ENCODE measurements around the gene LRCH1.
"Not testable (repeated sequence)": the region's sequence is repeated elsewhere in the genome, so short reads cannot be mapped to it uniquely, and the experiment has no call there.

LRCH1 gene, protein sequence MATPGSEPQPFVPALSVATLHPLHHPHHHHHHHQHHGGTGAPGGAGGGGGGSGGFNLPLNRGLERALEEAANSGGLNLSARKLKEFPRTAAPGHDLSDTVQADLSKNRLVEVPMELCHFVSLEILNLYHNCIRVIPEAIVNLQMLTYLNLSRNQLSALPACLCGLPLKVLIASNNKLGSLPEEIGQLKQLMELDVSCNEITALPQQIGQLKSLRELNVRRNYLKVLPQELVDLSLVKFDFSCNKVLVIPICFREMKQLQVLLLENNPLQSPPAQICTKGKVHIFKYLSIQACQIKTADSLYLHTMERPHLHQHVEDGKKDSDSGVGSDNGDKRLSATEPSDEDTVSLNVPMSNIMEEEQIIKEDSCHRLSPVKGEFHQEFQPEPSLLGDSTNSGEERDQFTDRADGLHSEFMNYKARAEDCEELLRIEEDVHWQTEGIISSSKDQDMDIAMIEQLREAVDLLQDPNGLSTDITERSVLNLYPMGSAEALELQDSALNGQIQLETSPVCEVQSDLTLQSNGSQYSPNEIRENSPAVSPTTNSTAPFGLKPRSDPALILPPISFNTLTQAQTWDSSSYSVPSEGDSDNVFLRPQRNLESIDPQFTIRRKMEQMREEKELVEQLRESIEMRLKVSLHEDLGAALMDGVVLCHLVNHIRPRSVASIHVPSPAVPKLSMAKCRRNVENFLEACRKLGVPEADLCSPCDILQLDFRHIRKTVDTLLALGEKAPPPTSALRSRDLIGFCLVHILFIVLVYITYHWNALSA

DNA sequence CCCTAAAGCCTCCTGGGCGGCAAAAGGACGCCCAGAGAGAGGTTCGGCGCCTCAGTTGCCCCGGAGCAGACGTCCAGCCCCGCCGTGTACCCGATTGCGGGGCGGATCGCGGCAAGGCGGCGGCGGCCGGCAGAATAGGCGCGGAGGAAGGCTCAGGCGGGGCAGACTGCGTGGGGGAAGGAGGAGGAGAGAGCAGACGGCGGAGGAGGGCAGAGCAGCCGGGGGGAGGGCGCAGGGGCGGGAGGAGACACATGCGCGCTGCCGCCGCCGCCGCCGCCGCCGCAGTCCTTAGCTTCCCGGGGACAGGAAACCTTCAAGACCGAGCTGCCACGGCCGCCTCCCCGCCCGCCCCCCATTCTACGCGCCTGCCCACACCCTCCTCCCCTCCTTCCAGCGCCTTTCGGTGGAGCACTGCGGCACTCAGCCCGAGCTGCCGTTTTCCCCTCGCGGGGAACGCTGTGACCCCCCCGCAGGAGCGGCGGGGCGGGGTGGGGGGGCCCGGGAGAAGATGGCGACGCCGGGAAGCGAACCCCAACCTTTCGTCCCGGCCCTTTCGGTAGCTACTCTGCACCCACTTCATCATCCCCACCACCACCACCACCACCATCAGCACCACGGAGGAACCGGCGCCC lies at the start of gene LRCH1:
Gene LRCH1 (plus strand): TSS at position 282 of the 632 bp plus-strand sequence. CDS start 227 bp downstream, at position 509.
- peak; percentile 79 for DNase-seq (ENCODE audit: low read depth)

DNA sequence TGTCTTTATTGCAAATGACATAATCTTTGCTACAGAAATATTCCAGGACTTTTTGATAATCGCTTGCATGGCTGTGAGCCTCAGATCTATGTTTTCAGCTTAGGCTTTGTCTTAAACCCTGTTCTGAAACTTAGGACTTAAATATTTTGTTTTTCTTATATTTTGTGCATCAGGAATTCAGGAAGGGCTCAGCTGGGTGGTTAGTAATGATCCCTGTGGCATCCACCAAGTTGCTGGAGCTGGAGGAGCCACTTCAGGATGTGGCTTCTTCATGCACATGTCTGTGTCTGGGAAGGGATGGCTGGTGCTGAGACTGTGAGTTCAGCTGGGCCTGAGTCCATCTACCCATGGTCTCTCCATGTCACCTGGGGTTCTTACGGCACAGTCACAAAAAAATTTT lies 48.9 kb upstream of the LRCH1 start:
- DNase-seq (ENCODE audit: low read depth): no peak

DNA sequence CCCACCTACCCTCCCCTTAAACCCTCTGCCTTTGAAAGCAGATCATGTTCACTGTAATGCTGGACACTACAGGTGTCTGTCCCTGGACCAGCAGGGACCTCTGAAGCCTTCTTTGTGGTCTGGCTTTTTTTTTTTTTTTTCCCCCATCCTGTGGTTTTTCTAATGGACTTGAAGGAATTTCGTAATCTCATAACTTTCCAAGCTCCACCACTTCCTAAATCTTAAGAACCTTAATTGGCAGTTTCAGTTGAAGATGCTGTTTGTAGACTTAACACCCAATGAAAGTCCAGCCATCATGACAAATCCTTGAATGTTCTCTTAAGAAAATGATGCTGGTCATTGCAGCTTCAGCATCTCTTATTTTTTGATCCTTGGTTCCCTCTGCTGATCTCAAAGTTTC lies 45.0 kb upstream of the LRCH1 start:
- no peak for DNase-seq (ENCODE audit: low read depth)

DNA sequence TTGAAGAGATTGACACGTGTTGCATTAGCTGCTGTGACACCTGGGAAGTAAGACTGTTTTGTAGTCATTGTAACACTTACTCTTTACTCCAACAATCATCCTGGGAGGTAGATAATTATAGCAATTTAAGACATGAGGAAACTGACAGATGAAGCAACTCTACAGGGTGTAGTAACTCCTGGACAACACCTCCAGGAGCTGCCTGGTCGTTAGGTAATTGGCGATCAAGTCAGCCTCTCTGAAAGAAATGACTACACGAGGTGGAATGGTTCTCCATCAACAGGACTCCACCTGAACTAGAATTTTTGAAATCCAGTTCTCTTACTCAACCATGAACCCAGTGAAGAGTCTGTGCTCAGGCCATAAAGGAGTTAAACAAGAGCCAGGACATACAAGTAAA lies 43.0 kb upstream of the LRCH1 start:
- DNase-seq (ENCODE audit: low read depth): no peak

DNA sequence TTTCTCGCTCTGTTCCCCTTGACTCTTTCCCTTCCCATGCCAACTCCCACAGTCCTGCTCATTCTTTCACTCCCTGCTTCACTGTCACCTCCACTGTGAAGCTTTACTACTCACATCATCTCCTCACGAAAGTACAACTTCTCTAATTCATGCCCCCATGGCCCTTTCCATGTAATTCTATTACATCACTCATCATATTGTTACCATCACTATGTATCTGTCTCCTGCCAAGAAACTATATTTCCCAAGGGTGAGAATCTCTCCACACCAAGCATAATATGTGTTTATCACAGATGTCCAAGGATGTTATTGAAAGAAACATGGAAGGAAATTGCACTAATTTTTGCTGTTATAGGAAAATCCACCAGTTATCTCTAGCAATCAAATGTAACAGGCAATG lies 37.2 kb upstream of the LRCH1 start:
- no peak for DNase-seq (ENCODE audit: low read depth)

DNA sequence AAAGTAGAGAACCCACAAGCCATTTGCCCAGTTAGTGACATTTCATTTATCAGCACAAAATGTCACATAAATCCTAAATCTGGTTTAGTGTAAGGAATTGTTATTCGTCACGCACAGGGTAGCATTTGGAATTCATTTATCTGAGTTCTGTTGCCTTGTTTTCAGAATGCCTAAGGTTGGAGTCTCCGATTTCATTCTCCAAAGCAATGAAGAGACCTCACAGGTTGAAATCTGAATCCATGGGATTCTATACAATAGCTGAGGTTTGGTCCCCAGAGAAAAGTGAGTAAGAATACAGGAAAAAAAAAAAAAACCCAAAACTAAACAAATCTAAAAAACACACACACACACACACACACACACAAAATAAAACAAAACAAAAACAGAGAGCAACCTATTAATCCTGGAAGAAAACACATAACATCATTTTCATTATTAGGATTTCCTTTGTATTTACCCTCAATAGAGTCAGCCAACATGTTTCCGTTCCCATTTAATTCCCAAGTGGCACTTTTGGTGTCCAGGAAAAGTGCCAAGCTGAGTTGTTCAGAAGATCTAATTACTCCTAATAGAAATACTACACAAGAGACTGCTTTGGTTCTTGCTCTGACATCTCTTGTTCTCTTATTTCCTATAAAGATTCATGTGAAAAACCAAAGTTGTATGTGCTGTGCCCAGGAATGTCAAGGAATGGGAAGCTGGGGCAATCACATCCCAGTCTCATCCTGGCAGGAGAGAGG lies 36.2 kb upstream of the LRCH1 start:
- DNase-seq (ENCODE audit: low read depth): no peak

DNA sequence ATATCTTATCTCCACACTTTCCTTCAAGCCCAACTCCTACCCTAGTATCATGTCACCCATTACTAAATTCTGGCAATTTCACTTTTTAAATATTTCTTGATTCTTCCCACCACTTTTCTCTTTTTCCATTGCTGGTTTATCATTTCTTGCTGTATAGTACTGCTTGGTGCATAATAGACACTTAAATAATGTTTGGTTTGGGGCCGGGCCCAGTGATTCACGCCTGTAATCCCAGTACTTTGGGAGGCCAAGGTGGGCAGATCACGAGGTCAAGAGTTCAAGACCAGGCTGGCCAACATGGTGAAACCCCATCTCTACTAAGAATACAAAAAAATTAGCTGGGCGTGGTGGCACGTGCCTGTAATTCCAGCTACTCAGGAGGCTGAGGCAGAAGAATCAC lies 35.2 kb upstream of the LRCH1 start:
- not testable (repeated sequence) for DNase-seq (ENCODE audit: low read depth)

DNA sequence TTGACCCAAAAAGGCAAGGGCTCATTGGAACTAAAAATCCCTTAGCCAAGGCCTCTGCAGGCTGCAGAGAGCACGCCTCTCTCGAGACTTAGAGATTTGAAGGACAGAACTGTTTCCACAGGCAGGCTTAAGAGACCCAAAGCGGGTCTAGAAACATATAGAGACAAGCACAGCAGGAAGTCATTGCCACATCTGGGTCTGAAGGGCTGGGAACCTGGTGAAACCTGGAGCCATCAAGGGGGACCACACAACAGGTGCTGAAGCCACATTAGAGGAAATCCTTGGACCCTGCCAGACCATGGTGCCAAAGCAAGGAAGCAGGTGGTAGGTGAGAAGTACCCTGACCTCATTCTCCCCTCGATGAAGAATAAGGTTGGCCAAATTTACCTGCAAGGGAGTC lies 33.8 kb upstream of the LRCH1 start:
- DNase-seq (ENCODE audit: low read depth): no peak

DNA sequence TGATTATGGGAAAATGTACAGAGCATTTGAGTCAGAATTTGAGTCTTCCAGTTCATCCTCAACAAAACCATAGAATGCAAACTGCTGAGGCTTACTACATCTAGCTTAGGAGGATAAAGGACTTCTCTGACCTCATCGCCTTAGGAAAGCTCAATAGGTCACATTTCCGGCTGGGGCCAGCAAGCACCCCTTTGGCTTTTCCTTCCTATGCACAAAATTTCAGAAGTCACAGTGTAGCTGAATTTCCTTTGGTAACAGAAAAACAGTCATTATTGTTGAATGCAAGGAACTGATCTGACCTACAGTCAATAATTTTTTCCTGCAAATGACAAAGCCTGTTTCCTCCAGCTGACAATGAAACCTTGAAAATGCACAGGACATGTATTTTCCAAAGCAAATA lies 32.8 kb upstream of the LRCH1 start:
- no peak for DNase-seq (ENCODE audit: low read depth)

DNA sequence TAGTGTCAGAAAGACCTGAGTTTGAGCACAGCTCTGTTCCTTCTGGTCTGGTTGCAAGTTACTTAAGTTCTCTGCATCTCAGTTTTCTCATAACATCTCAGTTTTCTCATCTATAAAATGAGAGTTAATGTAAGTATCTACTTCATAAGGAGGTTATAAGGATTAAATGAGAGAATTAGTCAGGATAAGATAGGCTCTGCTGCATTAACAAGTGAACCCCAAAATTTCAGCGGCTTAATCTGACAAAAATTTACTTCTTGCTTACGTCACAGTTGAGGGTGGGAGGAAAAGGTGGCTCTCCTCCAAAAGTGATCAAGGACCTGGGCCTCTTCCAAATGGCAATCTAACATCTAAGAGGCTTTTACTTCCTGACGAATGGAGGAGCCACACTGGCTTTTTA lies 31.5 kb upstream of the LRCH1 start:
- no peak for DNase-seq (ENCODE audit: low read depth)

DNA sequence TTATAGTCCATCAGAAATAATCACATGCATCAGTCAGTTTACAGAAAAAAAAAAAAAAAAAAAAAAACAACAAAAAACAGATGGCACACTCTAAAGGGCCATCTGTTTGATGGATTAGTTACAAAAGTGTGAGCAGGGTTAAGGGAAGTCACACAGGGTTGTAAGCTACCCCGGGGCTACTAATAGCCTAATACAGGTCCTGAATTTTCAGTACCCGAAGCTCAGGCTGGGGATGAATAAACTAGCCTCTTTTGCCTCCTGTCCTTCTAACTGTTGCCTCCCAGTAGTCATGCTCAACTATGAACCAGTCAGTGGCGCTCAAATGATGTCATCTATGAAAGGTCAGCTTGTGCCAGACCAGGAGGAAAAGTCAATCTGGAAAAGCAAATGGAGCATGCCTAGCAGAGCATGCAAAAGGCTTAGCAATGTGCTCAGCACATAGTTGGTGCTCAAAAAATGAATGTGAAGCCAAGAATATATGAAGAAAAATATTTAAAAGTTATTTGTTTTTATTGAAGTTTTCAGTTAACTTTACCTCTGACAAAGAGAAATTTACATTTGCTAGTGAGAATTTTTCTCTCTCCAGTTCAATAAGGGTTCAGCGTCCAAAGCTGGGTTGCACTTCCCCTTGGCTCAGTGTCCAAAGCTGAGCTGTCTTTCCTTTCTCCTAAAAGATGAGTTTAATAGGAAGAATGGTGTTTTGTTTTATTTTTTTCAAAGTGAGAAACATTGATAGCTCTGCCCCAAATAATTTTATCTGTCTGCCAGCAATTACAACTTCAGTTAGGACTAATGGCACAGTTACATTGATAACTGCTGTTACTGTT lies 30.8 kb upstream of the LRCH1 start:
- no peak for DNase-seq (ENCODE audit: low read depth)

DNA sequence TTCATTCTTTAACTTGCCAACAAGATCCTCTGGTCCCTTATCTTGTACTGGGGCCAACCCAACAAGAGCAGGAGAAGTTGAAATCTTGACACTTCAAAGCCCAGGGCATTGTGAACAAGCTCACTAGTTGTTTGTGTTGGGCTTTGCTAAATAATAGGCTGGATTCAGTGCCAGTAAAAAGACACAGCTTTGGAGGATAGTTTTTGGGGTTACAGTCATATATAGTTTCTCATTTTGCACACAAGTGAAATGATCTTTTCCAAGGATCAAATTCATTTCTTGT lies 30.3 kb upstream of the LRCH1 start:
- no peak for DNase-seq (ENCODE audit: low read depth)

DNA sequence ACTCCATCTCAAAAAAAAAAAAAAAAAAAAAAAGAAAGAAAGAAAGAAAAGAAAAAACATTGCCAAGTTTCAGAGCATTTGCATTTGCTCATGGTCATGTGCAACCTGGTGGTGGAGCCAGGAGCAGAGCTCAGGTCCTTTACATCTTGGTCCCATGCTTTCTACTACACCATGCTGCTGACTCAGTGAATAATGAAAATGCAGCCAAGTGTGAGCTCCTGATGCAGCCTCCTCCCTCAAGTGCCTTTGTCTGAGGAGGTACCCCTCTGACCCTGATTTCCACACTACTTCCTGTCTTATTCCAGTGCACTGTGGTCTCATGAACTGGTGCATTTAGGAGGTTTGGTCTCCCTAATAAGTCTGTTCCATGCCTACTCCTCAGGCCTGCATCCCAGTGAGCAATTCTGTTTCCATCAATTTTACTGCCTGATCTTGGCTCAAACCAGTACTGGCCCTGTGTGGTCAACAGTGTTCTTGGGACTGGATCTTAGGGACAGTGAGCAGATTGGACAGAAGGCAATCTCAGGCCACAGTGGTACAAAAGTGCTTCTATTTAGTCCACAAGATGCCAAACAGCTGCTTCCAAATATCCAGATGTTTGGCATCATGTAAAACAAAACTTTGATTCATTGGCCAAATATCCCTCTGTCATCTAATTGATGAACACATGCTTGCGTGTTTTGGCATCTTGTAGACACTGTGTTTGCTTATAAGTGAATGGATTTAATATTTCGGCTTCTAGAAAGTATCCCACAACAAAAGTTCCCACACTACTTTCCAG lies 28.8 kb upstream of the LRCH1 start:
- DNase-seq (ENCODE audit: low read depth): no peak

DNA sequence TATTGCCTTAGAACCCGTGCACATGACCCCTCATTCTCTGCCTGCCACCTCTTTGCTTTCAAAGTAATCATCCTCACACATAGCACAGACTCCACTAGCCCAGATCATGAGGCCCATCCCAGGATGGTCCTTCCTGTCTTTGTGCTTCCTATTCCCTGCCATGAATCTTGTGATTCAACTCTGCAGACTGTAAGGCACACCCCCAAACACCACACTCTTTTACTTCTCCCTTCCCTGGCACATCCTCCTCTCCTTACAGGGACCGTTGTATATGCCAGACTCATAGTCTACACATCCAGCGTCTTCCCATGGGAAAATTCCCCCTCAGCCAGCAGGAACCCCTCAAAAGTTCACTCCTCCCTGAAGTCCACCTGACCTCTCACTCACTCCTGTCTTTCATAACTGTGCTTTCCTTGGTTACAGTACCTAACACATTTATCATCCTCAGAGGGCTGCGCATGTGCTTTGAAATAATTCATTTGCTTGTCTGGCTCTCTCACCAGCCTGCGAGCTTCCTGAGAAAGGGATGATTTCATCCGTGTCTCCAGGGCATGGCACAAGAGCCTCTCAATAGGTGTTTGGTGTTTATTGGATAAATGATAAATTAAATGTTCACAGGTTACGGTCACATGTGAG lies 26.8 kb upstream of the LRCH1 start:
- DNase-seq (ENCODE audit: low read depth): no peak

DNA sequence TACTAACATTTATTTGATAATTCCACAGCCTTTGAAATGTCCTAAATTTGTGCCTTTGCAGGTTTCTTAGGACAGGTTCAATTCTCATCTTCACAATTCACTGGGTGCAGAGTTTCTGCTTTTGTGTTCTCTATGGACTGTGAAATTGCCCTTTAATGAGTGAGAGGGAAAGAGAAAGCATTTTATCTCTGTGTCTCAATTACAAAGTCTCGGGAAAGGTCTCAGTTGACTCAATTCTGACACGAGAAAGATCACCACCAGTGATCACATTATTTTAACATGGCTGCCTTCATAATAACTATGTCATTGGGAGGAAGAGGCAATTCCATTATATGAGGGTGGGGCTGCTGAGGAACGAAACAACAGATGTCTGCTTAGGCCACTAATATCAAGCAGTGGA lies 26.2 kb upstream of the LRCH1 start:
- DNase-seq (ENCODE audit: low read depth): no peak

DNA sequence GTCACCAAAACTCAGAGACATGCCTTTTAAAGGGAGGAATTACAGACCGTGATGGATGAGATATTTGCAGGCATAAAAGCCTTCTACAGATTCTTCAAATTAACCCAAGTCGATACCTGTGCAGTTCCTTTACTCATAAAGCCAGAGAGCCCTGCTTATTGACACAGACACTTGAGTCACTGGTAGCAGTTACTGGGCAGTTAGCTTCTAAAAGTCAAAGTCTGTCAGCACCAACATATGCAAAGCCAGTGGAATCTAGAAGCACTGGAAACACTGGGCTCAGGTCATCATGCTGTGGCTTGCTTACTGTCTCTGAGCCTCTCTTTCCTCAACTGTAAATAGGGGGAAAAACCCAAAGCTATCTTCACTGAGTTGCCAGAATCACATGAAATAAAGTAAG lies 25.7 kb upstream of the LRCH1 start:
- DNase-seq (ENCODE audit: low read depth): no peak

DNA sequence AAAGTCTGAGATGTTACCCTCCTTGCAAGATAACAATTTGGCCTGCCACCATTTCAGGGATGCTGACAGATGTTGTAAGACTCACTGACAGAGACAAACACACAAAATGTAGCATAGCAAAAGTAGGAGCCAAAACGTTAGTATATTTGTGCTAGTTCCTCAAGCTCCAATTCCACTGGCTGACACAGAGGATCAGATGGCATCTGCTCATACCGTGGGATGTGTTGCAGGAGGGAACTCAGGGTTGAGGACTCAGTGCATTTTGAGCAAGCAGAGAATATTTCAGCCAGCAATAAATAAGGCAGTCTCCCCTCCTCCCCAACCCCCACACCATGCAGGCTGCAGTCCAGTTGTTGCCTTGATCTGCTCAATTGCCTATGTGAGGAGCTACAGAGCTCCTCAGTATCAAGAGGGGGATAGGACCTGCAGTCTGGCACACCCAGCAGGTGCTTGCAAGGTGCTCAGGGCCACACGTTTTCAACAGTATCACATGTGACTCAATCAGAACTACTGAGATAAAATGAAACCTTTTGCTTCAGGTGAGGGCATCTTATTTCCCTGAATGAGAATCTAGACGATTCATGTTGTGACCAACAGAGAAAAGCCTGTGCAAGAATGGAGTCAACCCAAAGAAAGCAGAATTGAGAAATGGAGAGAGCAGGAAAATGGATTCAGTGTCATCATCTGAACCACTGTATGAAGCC lies 23.6 kb upstream of the LRCH1 start:
- no peak for DNase-seq (ENCODE audit: low read depth)

DNA sequence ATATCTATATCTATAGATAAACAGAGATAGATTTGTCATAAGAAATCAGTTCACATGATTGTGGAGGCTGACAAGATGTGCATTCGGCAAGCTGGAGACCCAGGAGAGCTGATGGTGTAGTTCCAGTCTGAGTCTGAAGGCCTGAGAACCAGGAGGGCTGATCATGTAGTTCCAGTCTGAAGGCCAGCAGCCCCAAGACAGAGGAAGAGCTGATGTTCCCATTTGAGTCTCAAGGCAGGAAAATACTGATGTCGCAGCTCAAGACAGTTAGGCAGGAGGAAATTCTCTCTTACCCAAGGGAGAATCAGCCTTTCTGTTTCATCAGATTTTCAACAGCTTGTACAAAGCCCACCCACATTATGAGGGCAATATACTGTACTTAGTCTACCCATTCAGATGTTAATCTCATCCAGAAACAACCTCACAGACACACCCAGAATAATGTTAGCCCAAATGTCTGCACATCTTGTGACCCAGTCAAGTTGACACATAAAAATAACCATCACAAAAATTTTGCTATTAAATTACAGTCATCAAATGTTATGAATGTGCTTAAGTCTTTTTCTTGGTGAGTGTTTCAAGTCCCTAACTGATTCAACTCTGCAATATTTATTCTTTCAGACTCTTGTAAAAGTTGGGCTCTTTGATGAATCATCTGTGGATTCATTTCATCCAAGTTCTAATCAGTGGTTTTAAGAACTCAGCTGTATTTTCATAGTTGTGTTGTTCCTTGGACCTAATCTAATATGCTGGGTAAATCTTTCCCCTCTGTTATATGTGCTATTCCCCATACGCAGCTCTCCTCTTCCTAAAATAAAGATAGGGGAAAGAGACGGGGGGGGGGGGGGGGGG lies 22.7 kb upstream of the LRCH1 start:
- DNase-seq (ENCODE audit: low read depth): no peak

DNA sequence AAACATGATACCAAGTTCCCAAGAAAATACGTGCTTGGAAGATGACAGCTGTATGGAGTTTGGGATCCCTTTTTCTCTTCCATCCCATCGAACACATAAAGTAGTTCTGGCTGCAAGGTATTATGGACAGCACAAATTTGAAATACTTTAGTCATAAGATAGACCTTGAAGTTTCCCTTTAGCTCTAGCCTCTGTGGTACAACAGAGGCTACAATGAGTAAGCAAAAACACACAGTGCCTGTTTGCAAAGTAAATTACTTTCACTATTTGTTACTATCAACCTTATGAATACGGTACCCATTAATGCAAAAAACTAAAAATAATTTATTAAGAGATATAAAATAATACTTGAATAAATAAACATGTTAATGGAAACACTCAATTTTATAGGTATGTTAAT lies 21.0 kb upstream of the LRCH1 start:
- no peak for DNase-seq (ENCODE audit: low read depth)

All from activated T-cell treated with anti-CD3 and anti-CD28 coated beads for 48 hours (primary cell).